KMS-11 (cell line): ENCODE measurements around the gene C11orf58.

Experiments used
- H2AFZ ChIP-seq: fragments of 200-600 bp; sonication (generic); 2 replicates; pipeline ENCODE4 v1.6.1; 2016; ENCODE audit warnings: antibody characterized with exemption, mixed run types, low read depth
- H3K27ac ChIP-seq: fragments of 200-600 bp; sonication (generic); 2 replicates; pipeline ENCODE4 v1.6.1; 2016; ENCODE audit warnings: mild to moderate bottlenecking, mixed run types
- H3K27me3 ChIP-seq: fragments of 200-600 bp; sonication (generic); 2 replicates; pipeline ENCODE4 v1.6.1; 2017; ENCODE audit warnings: mild to moderate bottlenecking, low read depth, mixed run types, moderate library complexity; ENCODE audit not compliant: insufficient read depth
- H3K36me3 ChIP-seq: fragments of 200-600 bp; sonication (generic); 2 replicates; pipeline ENCODE4 v1.6.1; 2017; ENCODE audit warnings: mild to moderate bottlenecking, mixed run types; ENCODE audit not compliant: insufficient read depth
- H3K4me1 ChIP-seq: fragments of 200-600 bp; sonication (generic); 2 replicates; pipeline ENCODE4 v1.6.1; 2016; ENCODE audit warnings: mild to moderate bottlenecking, low read depth, mixed run types; ENCODE audit not compliant: poor library complexity, severe bottlenecking
- H3K4me2 ChIP-seq: fragments of 200-600 bp; sonication (generic); 2 replicates; pipeline ENCODE4 v1.7.0; 2016; ENCODE audit warnings: mild to moderate bottlenecking, mixed run types
- H3K4me3 ChIP-seq: fragments of 200-600 bp; sonication (generic); IDR thresholded peaks from 2 replicates; pipeline ENCODE4 v1.6.1; 2017; ENCODE audit warnings: low read depth, low read length, mixed read lengths; ENCODE audit not compliant: insufficient read depth
- H3K79me2 ChIP-seq: fragments of 200-600 bp; sonication (generic); 2 replicates; pipeline ENCODE4 v1.6.1; 2016; ENCODE audit warnings: low read depth, mixed run types; ENCODE audit not compliant: insufficient read depth
- H3K9ac ChIP-seq: fragments of 200-600 bp; sonication (generic); 2 replicates; pipeline ENCODE4 v1.6.1; 2016; ENCODE audit warnings: mild to moderate bottlenecking, mixed run types
- H4K20me1 ChIP-seq: fragments of 200-600 bp; sonication (generic); 2 replicates; pipeline ENCODE4 v1.6.1; 2016; ENCODE audit warnings: mild to moderate bottlenecking, mixed run types; ENCODE audit not compliant: insufficient read depth
- CTCF ChIP-seq: fragments of 200-600 bp; sonication (generic); conservative IDR thresholded peaks from 2 replicates; pipeline ENCODE4 v1.6.1; 2017; ENCODE audit warnings: low read depth, mild to moderate bottlenecking, antibody characterized with exemption, low read length, moderate library complexity, mixed read lengths

C11orf58 gene

GRCh38 chr11:16793009-16793408, 54.6 kb downstream of the C11orf58 start:
- no peak overlapping the region for H3K9ac ChIP-seq
- H3K79me2 ChIP-seq, result no peaks in the 10 kb centered on the region
- H4K20me1 ChIP-seq, result no peaks in the 10 kb centered on the region
- no peaks in the 10 kb centered on the region for H3K36me3 ChIP-seq
- no peaks in the 10 kb centered on the region for H3K4me1 ChIP-seq
- no peak overlapping the region for H2AFZ ChIP-seq
- no peak for TF ChIP-seq CTCF
- H3K27ac ChIP-seq, result no peak overlapping the region
- no peaks in the 10 kb centered on the region for H3K27me3 ChIP-seq
- H3K4me3 ChIP-seq, result no peak overlapping the region
- H3K4me2 ChIP-seq, result no peak overlapping the region

GRCh38 chr11:16793511-16793910, 55.1 kb downstream of the C11orf58 start:
- no peak overlapping the region for H3K4me3 ChIP-seq
- no peak overlapping the region for H3K27ac ChIP-seq
- no peak overlapping the region for H3K9ac ChIP-seq
- H3K4me2 ChIP-seq, result no peak overlapping the region
- no peaks in the 10 kb centered on the region for H3K79me2 ChIP-seq
- no peaks in the 10 kb centered on the region for H4K20me1 ChIP-seq
- no peaks in the 10 kb centered on the region for H3K27me3 ChIP-seq
- no peak overlapping the region for H2AFZ ChIP-seq
- H3K36me3 ChIP-seq, result no peaks in the 10 kb centered on the region
- H3K4me1 ChIP-seq, result no peaks in the 10 kb centered on the region
- TF ChIP-seq CTCF, result no peak

DNA sequence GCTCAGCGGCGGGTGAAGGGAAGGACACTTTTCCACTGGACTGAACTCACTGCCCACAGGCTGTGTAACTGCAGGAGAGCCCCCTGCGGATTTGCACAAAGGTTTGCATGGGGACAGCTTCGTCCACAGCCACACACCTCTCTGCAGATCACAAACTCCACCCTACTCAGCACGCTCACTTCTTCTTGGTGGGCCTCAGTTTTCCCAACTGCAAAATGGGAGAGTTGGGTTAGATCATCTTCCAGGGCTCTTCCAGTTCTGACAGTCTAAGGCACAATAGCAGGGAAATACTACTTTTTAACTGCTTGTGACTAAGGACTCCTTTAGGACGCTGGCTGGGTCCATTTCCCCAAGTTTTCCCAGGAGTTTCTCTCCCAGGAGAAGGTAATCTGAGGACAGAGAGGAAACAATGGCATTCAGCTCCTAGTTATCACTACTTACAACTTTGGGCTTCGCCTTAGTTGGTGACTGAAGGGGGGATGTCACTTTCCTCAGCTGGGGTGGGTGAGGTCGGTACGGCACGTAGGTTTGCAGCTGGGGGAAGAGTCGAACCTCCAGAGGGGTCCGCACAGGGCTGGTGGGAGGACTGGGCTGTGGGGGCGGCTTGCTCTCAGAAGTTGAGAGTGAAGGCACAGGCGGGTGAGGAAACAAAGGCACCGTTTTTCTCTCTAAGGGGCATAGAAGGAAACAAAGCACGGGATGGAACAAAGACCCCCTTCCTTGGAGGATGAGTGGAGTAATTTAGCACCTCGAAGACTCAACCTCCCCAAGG, 55.8 kb downstream of the C11orf58 start:
- Histone ChIP-seq H3K79me2 (no peaks in the 10 kb centered on the region), H3K36me3 (no peaks in the 10 kb centered on the region), H3K27ac (no peak overlapping the region), H3K27me3 (no peaks in the 10 kb centered on the region), H3K4me2 (no peak overlapping the region), H3K4me3 (no peak overlapping the region), H2AFZ (no peak overlapping the region), H4K20me1 (no peaks in the 10 kb centered on the region), H3K4me1 (no peaks in the 10 kb centered on the region), H3K9ac (no peak overlapping the region)
- no peak for TF ChIP-seq CTCF

DNA sequence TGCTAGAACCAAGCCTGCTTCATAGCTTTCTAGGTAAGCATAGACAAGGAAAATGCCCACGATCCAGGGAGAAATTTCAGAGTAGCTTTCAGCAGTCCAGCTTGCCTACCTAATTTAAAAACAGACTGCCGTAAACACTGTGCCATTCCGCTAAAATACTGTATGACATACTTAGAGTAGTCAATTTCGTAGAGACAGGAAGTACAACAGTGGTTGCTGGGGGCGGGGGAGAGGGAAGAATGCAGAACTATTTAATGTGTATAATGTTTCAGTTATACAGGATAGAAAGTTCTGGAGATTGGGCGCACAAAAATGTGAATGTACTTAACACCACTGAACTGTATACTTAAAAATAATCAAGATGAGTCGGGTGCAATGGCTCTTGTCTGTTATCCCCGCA, 56.7 kb downstream of the C11orf58 start:
- no peak overlapping the region for H3K9ac ChIP-seq
- no peak overlapping the region for H3K4me3 ChIP-seq
- no peak overlapping the region for H3K27ac ChIP-seq
- H3K36me3 ChIP-seq, result no peaks in the 10 kb centered on the region
- no peak for TF ChIP-seq CTCF
- no peaks in the 10 kb centered on the region for H3K4me1 ChIP-seq
- no peak overlapping the region for H2AFZ ChIP-seq
- no peaks in the 10 kb centered on the region for H3K27me3 ChIP-seq
- H3K4me2 ChIP-seq, result no peak overlapping the region
- H4K20me1 ChIP-seq, result no peaks in the 10 kb centered on the region
- H3K79me2 ChIP-seq, result no peaks in the 10 kb centered on the region
